Glomerular visceral epithelial cell (primary cell): ENCODE measurements around the gene COL4A4.
A peak's percentile ranks its signal among the peaks of the same experiment; 100 is the strongest.

Experiments used
- DNase-seq: peaks from one replicate; pipeline ENCODE4 v3.0.0-alpha.2; 2016; ENCODE audit errors: extremely low spot score

Gene COL4A4

DNA sequence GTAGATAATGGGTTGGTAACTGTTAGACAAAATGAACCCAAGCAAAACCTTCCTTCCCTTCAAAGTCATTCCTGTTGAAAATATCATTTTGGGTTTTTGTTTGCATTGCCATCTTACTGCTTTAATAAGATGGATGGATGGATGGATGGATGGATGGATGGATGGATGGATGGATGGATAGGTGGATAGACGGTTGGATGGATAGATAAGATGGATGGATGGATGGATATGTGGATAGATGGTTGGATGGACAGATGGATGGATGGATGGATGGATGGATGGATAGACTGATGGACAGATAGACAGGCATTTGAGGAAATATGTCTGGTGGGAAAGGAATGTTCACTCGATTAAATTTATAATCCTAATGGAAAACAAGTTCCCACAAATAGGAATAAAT, 133.2 kb downstream of the COL4A4 start:
- no peak for DNase-seq

GRCh38 chr2:227029426-227030105, 134.4 kb downstream of the COL4A4 start:
- DNase-seq = no peak

DNA sequence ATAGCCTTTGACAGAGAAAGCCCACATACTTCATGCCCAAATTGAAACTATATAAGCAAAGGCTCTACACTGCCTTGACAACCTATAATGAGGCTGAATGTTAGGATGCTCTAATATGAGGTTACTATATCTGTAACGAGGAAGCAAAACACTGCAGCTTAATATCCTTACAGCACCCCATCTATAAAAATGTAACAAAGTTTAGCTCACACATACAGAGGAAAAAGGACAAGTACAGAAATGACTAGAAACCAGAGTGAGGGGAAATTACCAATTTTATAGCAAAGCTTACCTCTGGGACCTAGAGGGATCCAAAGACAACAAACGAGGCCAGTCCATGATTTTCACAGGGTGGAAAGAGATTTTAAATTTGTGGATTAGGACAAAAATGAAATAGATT, 138.5 kb downstream of the COL4A4 start:
- no peak for DNase-seq

GRCh38 chr2:227022608-227023007, 141.4 kb downstream of the COL4A4 start:
- no peak for DNase-seq

DNA sequence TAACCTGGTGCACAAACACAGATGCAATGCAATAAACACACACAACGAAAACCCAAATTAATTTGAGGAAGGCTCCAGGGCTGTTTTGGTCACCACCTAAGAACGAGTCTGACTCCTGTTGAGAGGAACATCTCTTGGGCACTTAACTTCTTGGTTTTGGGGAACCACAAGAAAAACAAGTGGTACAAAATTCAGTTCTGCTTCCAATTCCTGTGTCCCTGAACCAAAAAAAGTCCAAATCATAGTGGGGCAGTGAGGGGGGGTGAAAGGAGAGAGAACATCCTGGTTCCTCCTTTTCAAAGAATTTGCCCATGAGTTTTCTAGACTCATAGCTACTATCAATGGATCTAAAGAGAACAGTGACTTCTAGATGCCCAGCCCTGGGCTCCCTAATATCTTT, 143.6 kb downstream of the COL4A4 start:
- DNase-seq = no peak

DNA sequence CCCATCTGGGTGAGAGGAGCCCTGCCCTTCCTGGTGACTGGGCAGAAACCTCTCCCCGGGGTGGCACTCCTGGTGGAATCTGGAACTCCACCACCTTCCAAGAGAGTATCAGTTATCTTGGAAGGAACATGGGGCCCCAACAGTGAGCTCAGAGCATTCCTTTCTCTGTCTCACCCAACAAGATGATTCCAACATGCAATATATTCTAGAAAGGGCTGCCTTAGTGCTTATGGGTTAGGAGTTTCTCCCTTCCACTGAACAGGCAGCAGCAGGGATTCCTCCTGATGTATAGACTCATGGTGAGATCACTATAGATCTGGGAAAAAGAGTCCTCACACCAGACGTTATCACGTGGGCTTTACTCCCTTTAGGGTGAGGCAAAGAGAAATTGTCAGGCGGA, 147.1 kb downstream of the COL4A4 start:
- no peak for DNase-seq

- no peak for DNase-seq
Measured at GRCh38 chr2:227013881-227014280, 150.1 kb downstream of the COL4A4 start.

- DNase-seq = no peak
Measured at GRCh38 chr2:227013330-227013729, 150.7 kb downstream of the COL4A4 start.

DNA sequence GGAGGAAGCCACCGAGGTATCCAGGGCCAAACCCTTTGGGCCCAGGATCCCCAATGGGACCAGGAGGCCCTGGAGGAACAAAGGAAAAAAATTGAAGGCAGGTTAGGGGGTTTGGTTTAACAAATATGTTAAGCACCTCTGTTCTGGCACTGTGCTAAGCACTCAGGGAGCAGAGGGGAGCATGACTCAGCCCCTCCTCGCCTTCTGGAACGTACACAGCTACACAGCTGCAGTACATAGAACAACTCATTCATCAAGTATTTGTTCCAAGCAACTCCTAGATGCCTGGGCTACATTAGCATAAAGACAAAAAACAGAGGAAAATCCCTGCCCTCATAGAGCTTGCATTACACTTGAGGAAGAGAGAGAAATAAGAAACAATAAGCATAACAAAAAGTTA, 153.6 kb downstream of the COL4A4 start:
- DNase-seq = no peak

- no peak for DNase-seq
Measured at GRCh38 chr2:227007940-227008339, 156.1 kb downstream of the COL4A4 start.

GRCh38 chr2:227007148-227007547, 156.9 kb downstream of the COL4A4 start:
- no peak for DNase-seq

- no peak for DNase-seq
Measured at GRCh38 chr2:227006189-227006897, 157.7 kb downstream of the COL4A4 start.

DNA sequence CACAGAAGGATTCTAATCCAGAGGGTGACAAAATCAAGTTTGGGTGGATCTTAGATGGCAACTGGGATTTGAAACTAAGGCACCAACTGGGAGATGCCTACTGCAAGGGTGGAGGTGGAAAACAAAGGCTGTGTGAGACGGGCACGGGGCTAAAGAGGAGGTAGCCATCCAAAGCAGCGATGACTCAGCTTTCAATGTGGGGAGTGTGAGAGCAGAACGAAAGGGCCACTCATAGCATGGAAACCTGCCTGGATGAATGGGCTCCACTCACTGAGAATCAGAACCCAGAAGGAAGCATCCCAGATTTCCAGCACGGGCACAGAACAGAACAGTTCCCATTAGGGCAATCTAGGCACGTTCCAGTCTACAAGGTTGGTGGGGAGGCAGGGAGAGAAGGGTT, 159.5 kb downstream of the COL4A4 start:
- no peak for DNase-seq

DNA sequence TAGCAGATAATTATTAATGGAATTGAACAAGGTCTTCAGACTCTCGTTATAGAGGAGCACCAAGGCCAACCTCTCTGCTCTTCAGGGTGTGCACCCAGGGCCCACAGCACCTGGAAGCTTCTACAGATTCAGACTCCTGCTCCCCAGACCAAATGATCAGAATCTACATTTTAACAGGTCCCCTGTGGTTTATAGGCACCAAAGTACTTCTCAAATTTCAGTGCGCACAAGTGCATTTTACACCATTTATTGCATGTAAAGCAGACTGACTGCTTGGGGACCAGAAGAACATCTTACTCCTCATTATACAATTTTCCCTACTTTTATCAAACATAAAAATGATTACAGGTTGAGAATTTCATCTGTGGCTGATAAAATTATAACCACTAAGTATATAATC, 163.9 kb downstream of the COL4A4 start:
- DNase-seq = no peak

- DNase-seq = no peak
Measured at GRCh38 chr2:226999661-227000060, 164.3 kb downstream of the COL4A4 start.

DNA sequence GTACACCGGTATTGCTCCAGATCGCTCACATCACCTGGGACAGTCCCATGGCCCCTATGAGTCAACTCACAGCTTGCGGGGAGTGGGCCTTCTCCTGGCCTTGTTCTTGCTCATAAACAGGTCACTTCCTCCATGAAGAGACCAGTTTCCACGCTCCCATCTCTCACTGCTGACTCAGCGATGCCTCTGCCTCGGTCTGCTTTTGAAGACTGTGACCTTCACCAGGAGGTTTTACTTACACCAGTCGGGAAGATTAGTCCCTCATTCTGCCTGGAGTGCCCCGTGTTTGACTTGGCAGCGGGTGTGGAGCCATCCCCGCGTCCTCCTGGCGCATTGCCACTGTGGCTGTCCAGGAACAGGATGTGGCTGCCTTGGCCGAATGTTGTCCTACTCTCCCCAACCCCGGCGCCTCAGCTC, 168.4 kb downstream of the COL4A4 start:
- DNase-seq = peak; percentile 92

GRCh38 chr2:226994775-226995174, 169.2 kb downstream of the COL4A4 start:
- DNase-seq = no peak

GRCh38 chr2:226993171-226993570, 170.8 kb downstream of the COL4A4 start:
- no peak for DNase-seq

DNA sequence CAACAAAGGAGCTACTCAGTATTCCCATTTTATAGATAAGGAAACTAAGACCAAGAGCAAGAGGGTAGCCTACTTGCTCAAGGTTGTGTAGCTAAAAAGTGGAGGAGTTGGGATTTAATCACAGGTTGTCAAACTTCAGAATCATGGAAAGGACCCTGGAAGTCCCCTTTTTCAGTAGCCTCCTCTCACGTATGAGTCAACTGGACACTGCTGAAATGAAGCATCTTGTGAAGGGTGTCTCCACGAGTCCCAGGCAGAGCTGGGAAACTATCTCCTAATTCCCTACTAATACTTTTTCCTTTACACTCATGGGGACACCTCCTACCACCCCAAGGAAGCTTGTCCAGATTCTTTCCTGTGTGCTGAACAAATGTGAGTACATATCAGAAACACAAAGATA, 172.3 kb downstream of the COL4A4 start:
- DNase-seq = no peak

DNA sequence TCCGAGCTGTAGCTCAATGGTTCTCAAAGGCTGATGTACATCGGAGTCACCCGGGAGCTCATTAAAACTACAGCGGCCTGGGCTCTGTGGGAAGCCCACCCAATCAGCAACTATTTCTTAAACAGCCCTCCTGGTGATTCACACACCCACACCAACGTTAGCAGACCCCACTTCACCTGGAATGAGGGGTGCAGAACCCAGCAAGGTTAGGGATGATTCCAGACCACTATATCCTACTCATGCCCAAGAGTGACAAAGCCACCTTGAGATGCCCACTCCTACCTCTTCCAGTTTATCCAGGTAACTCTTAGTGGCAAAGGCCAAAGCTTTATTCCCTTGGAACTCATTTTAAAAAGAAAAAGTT, 178.4 kb downstream of the COL4A4 start:
- no peak for DNase-seq

DNA sequence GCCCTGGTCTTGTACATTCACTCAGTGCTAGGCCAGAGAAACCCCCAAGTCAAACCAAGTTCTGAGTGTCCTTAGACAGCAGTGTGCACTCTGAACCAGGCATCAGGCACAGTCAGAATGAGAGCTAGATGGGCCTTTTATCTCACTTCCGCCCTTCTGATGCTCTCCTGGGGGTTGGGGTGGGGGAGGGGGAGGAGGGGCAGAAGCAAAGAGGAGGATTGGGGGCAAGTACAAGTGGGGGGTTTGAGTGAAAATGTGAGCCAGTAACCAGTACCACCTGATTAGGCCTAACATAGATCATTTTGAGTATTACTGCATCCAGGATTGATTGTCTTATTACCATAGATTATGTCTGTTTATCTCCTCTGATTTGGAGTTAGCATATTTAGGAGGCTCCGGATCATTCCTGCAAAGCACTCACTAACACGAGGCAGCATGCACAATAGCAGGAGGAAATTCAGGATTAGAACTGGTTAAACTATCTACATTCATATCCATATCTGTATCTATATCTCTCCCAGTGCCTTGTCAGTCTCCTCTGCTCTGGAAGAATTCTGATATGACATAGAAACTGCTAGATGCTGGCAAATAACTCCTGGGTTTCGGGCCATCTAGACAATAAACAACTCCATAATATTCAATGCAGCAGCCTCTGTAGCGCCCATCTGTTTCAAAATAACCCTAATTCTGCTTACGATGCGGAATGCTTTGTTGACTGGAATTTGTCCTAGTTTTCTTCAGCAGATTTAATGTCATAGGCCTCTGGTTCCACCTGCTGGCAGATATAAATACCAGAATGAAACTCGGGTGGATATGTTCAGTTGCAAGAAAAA, 179.0 kb downstream of the COL4A4 start:
- DNase-seq = peak; percentile 65

GRCh38 chr2:226983895-226984749, 179.9 kb downstream of the COL4A4 start:
- no peak for DNase-seq
